Mesenchymal stem cell (in vitro differentiated cells and primary cell): Measurements from ENCODE around the gene ANKFN1.
A peak's percentile ranks its signal among the peaks of the same experiment; 100 is the strongest.

ENCODE experiments used
- DNase-seq: peaks from one replicate; pipeline ENCODE4 v3.0.0-alpha.2; 2013
- H2AFZ ChIP-seq: one replicate; pipeline ENCODE4 v1.6.1; 2013; ENCODE audit warnings: low read depth, mild to moderate bottlenecking, control low read depth, inconsistent platforms, low read length, moderate library complexity
- H2AK5ac ChIP-seq: 2 replicates; pipeline ENCODE4 v1.6.1; 2013; ENCODE audit warnings: low read length, moderate library complexity, mild to moderate bottlenecking, inconsistent platforms; ENCODE audit not compliant: severe bottlenecking
- H2BK120ac ChIP-seq: one replicate; pipeline ENCODE4 v1.6.1; 2013; ENCODE audit warnings: low read depth, mild to moderate bottlenecking, inconsistent platforms, low read length, moderate library complexity
- H2BK12ac ChIP-seq, 2 experiments: one replicate each; pipeline ENCODE4 v1.6.1; 2013; ENCODE audit warnings: inconsistent platforms in 2 of 2, low read length in 2 of 2, mild to moderate bottlenecking in 2 of 2, moderate library complexity in 2 of 2, control low read depth in 1 of 2
- H2BK15ac ChIP-seq: one replicate; pipeline ENCODE4 v1.6.1; 2013; ENCODE audit warnings: mild to moderate bottlenecking, low read depth, inconsistent platforms; ENCODE audit not compliant: poor library complexity, severe bottlenecking
- H2BK5ac ChIP-seq: 2 replicates; pipeline ENCODE4 v1.6.1; 2013; ENCODE audit warnings: low read depth, mild to moderate bottlenecking, low read length, control low read depth, inconsistent platforms; ENCODE audit not compliant: poor library complexity, severe bottlenecking
- H3K14ac ChIP-seq, 2 experiments: one replicate each; pipeline ENCODE4 v1.6.1; 2013; ENCODE audit warnings: inconsistent platforms in 2 of 2, low read length in 2 of 2, control low read depth in 1 of 2, mild to moderate bottlenecking in 1 of 2, moderate library complexity in 1 of 2
- H3K18ac ChIP-seq, 2 experiments: one replicate each; pipeline ENCODE4 v1.6.1; 2013; ENCODE audit warnings: inconsistent platforms in 2 of 2, low read length in 2 of 2, control low read depth in 1 of 2, low read depth in 1 of 2, mild to moderate bottlenecking in 1 of 2
- H3K23ac ChIP-seq, 2 experiments: one replicate each; pipeline ENCODE4 v1.6.1; 2013; ENCODE audit warnings: inconsistent platforms in 2 of 2, low read length in 2 of 2, mild to moderate bottlenecking in 2 of 2, moderate library complexity in 2 of 2, control low read depth in 1 of 2
- H3K27ac ChIP-seq: 2 replicates; pipeline ENCODE4 v1.5.1; 2013; ENCODE audit warnings: mild to moderate bottlenecking, moderate library complexity, low read length, control low read depth, inconsistent platforms; ENCODE audit not compliant: poor library complexity, severe bottlenecking
- H3K27me3 ChIP-seq, 2 experiments: 2 replicates each; pipeline versions ENCODE4 v1.6.1 to v1.7.0; 2013; ENCODE audit warnings: low read length in 2 of 2, mild to moderate bottlenecking in 2 of 2, moderate library complexity in 2 of 2, control low read depth in 1 of 2, inconsistent platforms in 1 of 2; ENCODE audit not compliant: control insufficient read depth in 1 of 2, insufficient read depth in 1 of 2
- H3K36me3 ChIP-seq, 2 experiments: 2 replicates each; pipeline versions ENCODE4 v1.6.1 to v1.7.0; 2013; ENCODE audit warnings: low read length in 2 of 2, control low read depth in 1 of 2, inconsistent platforms in 1 of 2, low read depth in 1 of 2, mild to moderate bottlenecking in 1 of 2; ENCODE audit not compliant: insufficient read depth in 2 of 2, control insufficient read depth in 1 of 2
- H3K4ac ChIP-seq, 2 experiments: one replicate each; pipeline ENCODE4 v1.6.1; 2013; ENCODE audit warnings: inconsistent platforms in 2 of 2, low read length in 2 of 2, mild to moderate bottlenecking in 2 of 2, moderate library complexity in 2 of 2, control low read depth in 1 of 2, low read depth in 1 of 2
- H3K4me1 ChIP-seq: 2 replicates; pipeline ENCODE4 v1.6.1; 2013; ENCODE audit warnings: low read depth, low read length, control low read depth; ENCODE audit not compliant: control insufficient read depth, insufficient read depth
- H3K4me2 ChIP-seq: 2 replicates; pipeline ENCODE4 v1.6.1; 2013; ENCODE audit warnings: low read length, mild to moderate bottlenecking, inconsistent platforms; ENCODE audit not compliant: poor library complexity, severe bottlenecking
- H3K4me3 ChIP-seq, 2 experiments: 2 replicates each; pipeline versions ENCODE4 v1.5.1 to v1.7.0; 2013; ENCODE audit warnings: low read length in 2 of 2, mild to moderate bottlenecking in 2 of 2, control low read depth in 1 of 2, low read depth in 1 of 2; ENCODE audit not compliant: insufficient read depth in 1 of 2
- H3K79me1 ChIP-seq: replicated peaks from 2 replicates; pipeline ENCODE4 v1.6.1; 2013; ENCODE audit warnings: mild to moderate bottlenecking, control low read depth, low read length, inconsistent platforms; ENCODE audit not compliant: poor library complexity, severe bottlenecking
- H3K9ac ChIP-seq: 2 replicates; pipeline ENCODE4 v1.7.0; 2013; ENCODE audit warnings: mild to moderate bottlenecking, low read length, moderate library complexity
- H3K9me3 ChIP-seq: 2 replicates; pipeline ENCODE4 v1.7.0; 2013; ENCODE audit warnings: mild to moderate bottlenecking, low read length; ENCODE audit not compliant: control insufficient read depth
- H4K8ac ChIP-seq: one replicate; pipeline ENCODE4 v1.6.1; 2013; ENCODE audit warnings: inconsistent platforms, mild to moderate bottlenecking, low read length, moderate library complexity
- H4K91ac ChIP-seq: one replicate; pipeline ENCODE4 v1.6.1; 2013; ENCODE audit warnings: mild to moderate bottlenecking, low read length, inconsistent platforms
- WGBS: methylation state at CpG from one replicate; pipeline ENCODE4 v1.1.7; 2013; ENCODE audit warnings: mixed read lengths; 5-methylcytosine and 5-hydroxymethylcytosine counted together

Gene ANKFN1

GRCh38 chr17:56110463-56111135, 42.7 kb upstream of the ANKFN1 start:
- no peak overlapping the region for H3K4ac ChIP-seq
- H3K4me1 ChIP-seq, result no peaks in the 10 kb centered on the region
- no peak overlapping the region for H2BK5ac ChIP-seq
- no peak overlapping the region for H4K91ac ChIP-seq
- H3K4me3 ChIP-seq, result no peak overlapping the region
- H3K4me2 ChIP-seq, result no peak overlapping the region
- no peak overlapping the region for H2BK15ac ChIP-seq
- H3K9me3 ChIP-seq, result no peaks in the 10 kb centered on the region
- peak overlapping the region in 1 of 2 experiments; percentile 65 for H3K14ac ChIP-seq
- no peak overlapping the region for H3K18ac ChIP-seq
- H3K27ac ChIP-seq, result no peak overlapping the region
- DNase-seq, result no peak
- no peaks in the 10 kb centered on the region for H3K36me3 ChIP-seq
- H3K27me3 ChIP-seq, result peaks cover 0 to 85% of the 10 kb centered on the region in 2 experiments
- WGBS, result 67% methylated on average over 3 of the region's 4 CpGs
- H3K79me1 ChIP-seq, result no peaks in the 10 kb centered on the region
- H3K23ac ChIP-seq, result no peak overlapping the region
- H2AK5ac ChIP-seq, result no peak overlapping the region
- no peak overlapping the region for H2AFZ ChIP-seq
- no peak overlapping the region for H3K9ac ChIP-seq
- no peak overlapping the region for H2BK12ac ChIP-seq
- H2BK120ac ChIP-seq, result no peak overlapping the region
- H4K8ac ChIP-seq, result no peak overlapping the region

- Histone ChIP-seq H3K4me1 (no peaks in the 10 kb centered on the region), H3K79me1 (no peaks in the 10 kb centered on the region), H3K36me3 (no peaks in the 10 kb centered on the region), H3K14ac (no peak overlapping the region), H4K91ac (no peak overlapping the region), H2BK5ac (no peak overlapping the region), H2AFZ (no peak overlapping the region), H3K23ac (no peak overlapping the region), H2AK5ac (no peak overlapping the region), H2BK15ac (no peak overlapping the region), H3K4me3 (no peak overlapping the region), H3K4ac (no peak overlapping the region), H3K27ac (no peak overlapping the region), H3K4me2 (no peak overlapping the region), H3K27me3 (peaks cover 0 to 86% of the 10 kb centered on the region in 2 experiments), H4K8ac (no peak overlapping the region), H2BK12ac (no peak overlapping the region), H3K9ac (no peak overlapping the region), H2BK120ac (no peak overlapping the region), H3K18ac (no peak overlapping the region), H3K9me3 (no peaks in the 10 kb centered on the region)
- no peak for DNase-seq
- 79% methylated on average over 2 of the region's 3 CpGs for WGBS
These were observed 41.4 kb upstream of the ANKFN1 start for GRCh38 chr17:56111706-56112485.

GRCh38 chr17:56113486-56113885, 39.8 kb upstream of the ANKFN1 start:
- Histone ChIP-seq H2AK5ac (no peak overlapping the region), H4K91ac (no peak overlapping the region), H3K23ac (no peak overlapping the region), H3K79me1 (no peaks in the 10 kb centered on the region), H3K9ac (no peak overlapping the region), H3K4me3 (no peak overlapping the region), H3K36me3 (no peaks in the 10 kb centered on the region), H2BK15ac (no peak overlapping the region), H2BK12ac (no peak overlapping the region), H3K4ac (no peak overlapping the region), H3K27ac (no peak overlapping the region), H2BK5ac (no peak overlapping the region), H3K4me2 (no peak overlapping the region), H3K14ac (no peak overlapping the region), H3K18ac (no peak overlapping the region), H3K9me3 (no peaks in the 10 kb centered on the region), H4K8ac (no peak overlapping the region), H2BK120ac (no peak overlapping the region), H3K27me3 (peaks cover 0 to 85% of the 10 kb centered on the region in 2 experiments), H3K4me1 (no peaks in the 10 kb centered on the region), H2AFZ (no peak overlapping the region)
- WGBS, result no CpG with 5 or more reads among the region's 2 CpGs
- DNase-seq, result no peak

- H3K27ac ChIP-seq, result no peak overlapping the region
- no peak overlapping the region for H2BK5ac ChIP-seq
- no peak overlapping the region for H3K18ac ChIP-seq
- no peak overlapping the region for H3K4me2 ChIP-seq
- no CpG with 5 or more reads among the region's 1 CpG for WGBS
- no peaks in the 10 kb centered on the region for H3K36me3 ChIP-seq
- no peak for DNase-seq
- no peaks in the 10 kb centered on the region for H3K4me1 ChIP-seq
- no peak overlapping the region for H2AK5ac ChIP-seq
- H4K8ac ChIP-seq, result no peak overlapping the region
- no peak overlapping the region for H2BK120ac ChIP-seq
- H2BK12ac ChIP-seq, result no peak overlapping the region
- no peaks in the 10 kb centered on the region for H3K9me3 ChIP-seq
- no peak overlapping the region for H3K9ac ChIP-seq
- no peak overlapping the region for H3K23ac ChIP-seq
- peaks cover 0 to 84% of the 10 kb centered on the region in 2 experiments for H3K27me3 ChIP-seq
- H4K91ac ChIP-seq, result no peak overlapping the region
- no peak overlapping the region for H3K4ac ChIP-seq
- H3K4me3 ChIP-seq, result no peak overlapping the region
- H3K14ac ChIP-seq, result no peak overlapping the region
- no peak overlapping the region for H2BK15ac ChIP-seq
- H3K79me1 ChIP-seq, result no peaks in the 10 kb centered on the region
- H2AFZ ChIP-seq, result no peak overlapping the region
These were observed 38.8 kb upstream of the ANKFN1 start for GRCh38 chr17:56114469-56114868.
